Endodermal cell (in vitro differentiated cells): Measurements from ENCODE around the gene BICD1. TPM values are rescaled to one million over a fixed set of nuclear protein-coding genes. Genes with fewer than 3 reads are reported as not detected.
A peak's percentile ranks its signal among the peaks of the same experiment; 100 is the strongest.

ENCODE experiments used
- DNase-seq: peaks from one replicate; pipeline ENCODE4 v3.0.0-alpha.2; 2017
- H3K27ac ChIP-seq: 2 replicates; pipeline ENCODE4 v1.5.1; 2013; ENCODE audit warnings: mild to moderate bottlenecking, low read depth, low read length, moderate library complexity
- H3K27me3 ChIP-seq: 2 replicates; pipeline ENCODE4 v1.6.1; 2013; ENCODE audit warnings: mild to moderate bottlenecking, low read length, moderate library complexity; ENCODE audit not compliant: insufficient read depth, control insufficient read depth, poor library complexity, severe bottlenecking
- H3K36me3 ChIP-seq: 2 replicates; pipeline ENCODE4 v1.7.0; 2013; ENCODE audit warnings: mild to moderate bottlenecking, low read length, moderate library complexity; ENCODE audit not compliant: control insufficient read depth, insufficient read depth
- H3K4me1 ChIP-seq: one replicate; pipeline ENCODE4 v1.7.0; 2013; ENCODE audit warnings: low read length; ENCODE audit not compliant: control insufficient read depth, insufficient read depth
- H3K4me3 ChIP-seq: 2 replicates; pipeline ENCODE4 v1.5.1; 2013; ENCODE audit warnings: mild to moderate bottlenecking, low read length, moderate library complexity
- H3K9ac ChIP-seq: 2 replicates; pipeline ENCODE4 v1.6.1; 2013; ENCODE audit warnings: mild to moderate bottlenecking, low read length, moderate library complexity; ENCODE audit not compliant: poor library complexity, severe bottlenecking; ENCODE audit errors: extremely low read depth
- H3K9me3 ChIP-seq: 2 replicates; pipeline ENCODE4 v1.6.1; 2013; ENCODE audit warnings: mild to moderate bottlenecking, low read length, moderate library complexity; ENCODE audit not compliant: control insufficient read depth
- H3K27ac Mint-ChIP-seq: 2 replicates; pipeline ENCODE4 v1.8.0; 2020; ENCODE audit warnings: mixed read lengths
- H3K27me3 Mint-ChIP-seq: 2 replicates; pipeline ENCODE4 v1.8.0; 2021; ENCODE audit warnings: mild to moderate bottlenecking, mixed read lengths; ENCODE audit not compliant: insufficient read depth
- H3K36me3 Mint-ChIP-seq: 2 replicates; pipeline ENCODE4 v1.8.0; 2020; ENCODE audit warnings: low read depth, mixed read lengths
- H3K4me1 Mint-ChIP-seq: 2 replicates; pipeline ENCODE4 v1.8.0; 2020; ENCODE audit warnings: mixed read lengths
- H3K4me3 Mint-ChIP-seq: 2 replicates; pipeline ENCODE4 v1.8.0; 2020; ENCODE audit warnings: mild to moderate bottlenecking, moderate library complexity, mixed read lengths
- H3K9me3 Mint-ChIP-seq: 2 replicates; pipeline ENCODE4 v1.8.0; 2020; ENCODE audit warnings: mild to moderate bottlenecking, mixed read lengths
- CTCF ChIP-seq: fragments of 200-600 bp; sonication (generic); conservative IDR thresholded peaks from 2 replicates; pipeline ENCODE4 v1.5.0; 2021; ENCODE audit warnings: antibody characterized with exemption, mild to moderate bottlenecking
- WGBS, 2 experiments: methylation state at CpG; one replicate each; pipeline versions ENCODE4 v1.1.5 to v1.1.7; 2013; ENCODE audit warnings: missing lambda C conversion rate in 2 of 2, mixed read lengths in 1 of 2; ENCODE audit not compliant: insufficient coverage in 1 of 2, insufficient read length in 1 of 2; 5-methylcytosine and 5-hydroxymethylcytosine counted together
- total RNA-seq, 2 donors: library from RNA; stranded (reverse); fragmentation: NEBNext Ultra II Directional in 1 of 2; extraction: Animal tissue kit (Norgen Biotek cat#: 25700) in 1 of 2; gene quantifications; 2 replicates in 1 of 2; 3 replicates in 1 of 2; pipeline ENCODE4 v1.2.1, GENCODE V29; 2021

Gene BICD1
- total RNA-seq, 2 donors from 2014 or later = 56.0 to 101 TPM

- DNase-seq = peak; percentile 23
- Histone ChIP-seq H3K27ac (no peak overlapping the region), H3K36me3 (no peaks in the 10 kb centered on the region), H3K9ac (no peak overlapping the region), H3K27me3 (no peaks in the 10 kb centered on the region), H3K4me3 (no peak overlapping the region), H3K9me3 (no peaks in the 10 kb centered on the region), H3K4me1 (peaks cover 7% of the 10 kb centered on the region)
- WGBS, 2 experiments = 89 to 100% methylated on average over 3 of the region's 3 CpGs
- Mint-ChIP-seq H3K27me3 (no peaks in the 10 kb centered on the region), H3K36me3 (peaks cover 19% of the 10 kb centered on the region), H3K27ac (peak overlapping the region; percentile 3), H3K4me1 (peaks cover 28% of the 10 kb centered on the region), H3K4me3 (no peak overlapping the region), H3K9me3 (no peaks in the 10 kb centered on the region)
- TF ChIP-seq CTCF = no peak
Observed at GRCh38 chr12:32116897-32117296, 10.2 kb downstream of the BICD1 start.

GRCh38 chr12:32117316-32117715 lies 10.7 kb downstream of the BICD1 start:
- Histone ChIP-seq H3K9me3 (no peaks in the 10 kb centered on the region), H3K4me3 (no peak overlapping the region), H3K9ac (no peak overlapping the region), H3K4me1 (peaks cover 7% of the 10 kb centered on the region), H3K36me3 (no peaks in the 10 kb centered on the region), H3K27me3 (no peaks in the 10 kb centered on the region), H3K27ac (no peak overlapping the region)
- H3K27me3 Mint-ChIP-seq = no peaks in the 10 kb centered on the region
- H3K4me1 Mint-ChIP-seq = peaks cover 28% of the 10 kb centered on the region
- DNase-seq = peak; percentile 7
- 92 to 100% methylated on average over 1 to 2 of the region's 3 CpGs for WGBS, 2 experiments
- H3K9me3 Mint-ChIP-seq = no peaks in the 10 kb centered on the region
- H3K36me3 Mint-ChIP-seq = peaks cover 15% of the 10 kb centered on the region
- no peak overlapping the region for H3K27ac Mint-ChIP-seq
- TF ChIP-seq CTCF = no peak
- no peak overlapping the region for H3K4me3 Mint-ChIP-seq

- Histone ChIP-seq H3K9ac (no peak overlapping the region), H3K36me3 (no peaks in the 10 kb centered on the region), H3K27ac (no peak overlapping the region), H3K4me1 (peaks cover 7% of the 10 kb centered on the region), H3K4me3 (no peak overlapping the region), H3K27me3 (no peaks in the 10 kb centered on the region), H3K9me3 (no peaks in the 10 kb centered on the region)
- no peaks in the 10 kb centered on the region for H3K9me3 Mint-ChIP-seq
- H3K4me3 Mint-ChIP-seq = no peak overlapping the region
- TF ChIP-seq CTCF = no peak
- no peaks in the 10 kb centered on the region for H3K27me3 Mint-ChIP-seq
- peak; percentile 48 for DNase-seq
- H3K27ac Mint-ChIP-seq = peak overlapping the region; percentile 2
- 98 to 100% methylated on average over 2 to 5 of the region's 5 CpGs for WGBS, 2 experiments
- H3K4me1 Mint-ChIP-seq = peaks cover 34% of the 10 kb centered on the region
- H3K36me3 Mint-ChIP-seq = peaks cover 9% of the 10 kb centered on the region
Observed at GRCh38 chr12:32118806-32119205, 12.2 kb downstream of the BICD1 start.
